Mucosa of gallbladder (tissue), 1 donor: Measurements from ENCODE around the gene SOX4. TPM values are rescaled to one million over a fixed set of nuclear protein-coding genes. Genes with fewer than 3 reads are reported as not detected.
A peak's percentile ranks its signal among the peaks of the same experiment; 100 is the strongest.
"Not testable (repeated sequence)": the region's sequence is repeated elsewhere in the genome, so short reads cannot be mapped to it uniquely, and the experiment has no call there.

Experiments
- DNase-seq: peaks from one replicate; pipeline ENCODE4 v3.0.0-alpha.2; 2020; ENCODE audit warnings: low spot score
- total RNA-seq: library from RNA; stranded (reverse); gene quantifications from one replicate; pipeline ENCODE4 v1.2.1, GENCODE V29; 2021
- donor health status: DM: no; HTN: no; CAD: no.

Gene SOX4
- total RNA-seq: 79.4 TPM

DNA sequence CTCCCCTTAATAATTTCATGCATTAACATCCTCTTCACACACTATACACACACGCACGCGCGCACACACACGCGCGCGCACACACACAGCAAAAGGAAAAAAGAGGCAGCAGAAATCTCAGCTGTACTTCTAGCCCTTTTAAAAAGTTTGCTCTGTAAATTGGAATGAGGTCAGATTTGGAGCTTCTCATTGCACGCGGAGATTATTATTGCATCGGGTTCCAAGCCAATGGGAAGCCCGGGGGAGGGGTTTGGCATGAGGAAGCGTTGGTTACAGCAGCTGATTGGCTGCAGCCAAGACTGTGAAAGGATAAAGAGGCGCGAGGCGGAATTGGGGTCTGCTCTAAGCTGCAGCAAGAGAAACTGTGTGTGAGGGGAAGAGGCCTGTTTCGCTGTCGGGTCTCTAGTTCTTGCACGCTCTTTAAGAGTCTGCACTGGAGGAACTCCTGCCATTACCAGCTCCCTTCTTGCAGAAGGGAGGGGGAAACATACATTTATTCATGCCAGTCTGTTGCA is at the start of gene SOX4:
Gene SOX4 (plus strand): TSS at position 340 of the 515 bp plus-strand sequence. CDS start 784 bp downstream, outside the sequence.
- DNase-seq: peak; percentile 98

DNA sequence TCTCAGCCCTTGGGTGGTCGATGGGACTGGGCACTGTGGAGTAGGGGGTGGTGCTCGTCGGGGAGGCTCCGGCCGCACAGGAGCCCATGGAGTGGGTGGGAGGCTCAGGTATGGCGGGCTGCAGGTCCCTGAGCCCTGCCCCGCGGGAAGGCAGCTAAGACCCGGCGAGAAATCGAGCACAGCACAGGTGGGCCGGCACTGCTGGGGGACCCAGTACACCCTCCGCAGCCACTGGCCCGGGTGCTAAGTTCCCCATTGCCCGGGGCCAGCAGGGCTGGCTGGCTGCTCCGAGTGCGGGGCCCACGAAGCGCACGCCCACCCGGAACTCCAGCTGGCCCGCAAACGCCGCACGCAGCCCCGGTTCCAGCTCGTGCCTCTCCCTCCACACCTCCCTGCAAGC is 41.3 kb upstream of the SOX4 start:
- DNase-seq: not testable (repeated sequence)

DNA sequence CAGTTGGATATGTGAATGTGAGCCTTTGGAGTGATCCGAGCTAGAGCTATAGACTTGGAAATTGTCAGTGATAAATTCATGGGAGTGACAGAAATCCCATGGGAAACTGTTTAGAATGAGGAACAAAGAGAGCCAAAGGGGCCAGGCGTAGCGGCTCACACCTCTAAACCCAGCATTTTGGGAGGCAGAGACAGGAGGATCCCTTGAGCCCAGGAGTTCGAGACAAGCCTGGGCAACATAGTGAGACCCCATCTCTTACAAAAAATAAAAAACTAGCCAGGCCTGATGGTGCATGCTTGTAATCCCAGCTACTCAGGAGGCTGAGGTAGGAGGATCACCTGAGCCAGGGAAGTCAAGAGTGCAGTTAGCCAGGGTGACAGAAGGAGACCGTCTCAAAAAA is 39.3 kb upstream of the SOX4 start:
- no peak for DNase-seq

DNA sequence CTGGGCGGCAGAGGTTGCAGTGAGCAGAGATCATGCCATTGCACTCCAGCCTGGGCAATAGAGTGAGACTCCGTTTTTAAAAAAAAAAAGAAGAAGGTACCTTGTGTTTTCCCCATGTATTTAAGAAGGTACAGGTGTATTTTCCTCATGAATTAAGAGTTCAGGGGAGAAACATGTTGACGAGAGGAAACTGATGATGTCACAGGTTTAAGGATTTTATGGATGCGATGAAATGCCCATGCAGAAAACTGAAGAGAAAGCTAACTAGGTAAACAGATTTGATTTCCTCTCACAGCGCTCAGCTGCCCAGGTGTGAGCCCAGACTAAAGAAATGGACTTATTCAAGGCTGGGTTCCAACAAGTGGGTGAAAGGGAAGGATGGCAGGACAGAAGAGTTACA is 38.4 kb upstream of the SOX4 start:
- DNase-seq: no peak

DNA sequence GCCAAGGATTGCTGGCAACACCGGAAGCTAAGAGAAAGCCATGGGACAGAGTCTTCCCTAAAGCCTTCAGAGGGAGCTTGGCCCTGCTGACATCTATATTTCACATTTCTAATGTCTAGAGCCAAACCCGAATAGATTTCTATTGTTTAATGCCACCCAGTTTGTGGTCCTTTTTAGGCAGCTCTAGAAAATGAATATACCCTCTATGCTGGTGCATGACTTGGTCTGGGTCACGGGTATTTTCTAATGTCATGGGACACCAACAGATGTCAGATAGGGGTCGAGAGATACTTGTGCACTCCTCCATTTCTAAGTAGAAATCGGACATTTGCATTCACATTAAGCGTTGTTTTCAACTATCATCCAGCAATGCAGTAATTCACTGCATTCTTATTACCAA is 37.0 kb upstream of the SOX4 start:
- no peak for DNase-seq

DNA sequence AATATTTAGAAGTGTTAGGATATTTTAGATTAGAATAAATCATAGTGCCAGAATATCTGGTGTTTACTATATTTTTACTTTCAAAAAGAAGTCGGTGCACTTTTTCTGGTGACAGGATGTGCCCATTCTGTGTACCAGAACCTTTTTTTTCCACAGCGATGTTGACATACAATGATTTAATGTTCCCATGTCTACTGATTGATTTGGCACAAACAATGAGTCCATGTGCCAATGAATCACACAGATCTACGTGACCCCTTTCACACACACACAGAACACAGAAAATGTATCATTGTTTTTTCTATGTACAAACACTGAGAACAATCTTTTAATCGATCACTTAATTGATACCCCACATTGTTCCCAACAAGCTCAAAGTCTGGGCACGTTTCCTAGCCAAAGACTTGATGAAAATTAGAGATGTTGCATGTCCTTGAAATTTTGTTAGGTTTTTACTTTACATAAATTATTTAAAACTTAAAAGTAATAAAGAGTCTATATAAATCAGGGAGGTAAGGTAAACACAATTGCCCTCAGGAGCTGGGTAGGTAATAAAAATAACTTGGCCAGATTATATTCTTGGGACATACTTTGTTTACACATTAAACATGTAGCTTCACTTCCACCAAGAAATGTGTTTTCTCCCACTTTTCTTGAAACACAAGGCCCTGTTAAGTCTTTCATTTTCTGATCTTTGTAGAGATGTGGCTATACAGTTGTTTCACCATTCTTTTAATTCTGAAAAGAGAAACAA is 36.4 kb upstream of the SOX4 start:
- peak; percentile 82 for DNase-seq

DNA sequence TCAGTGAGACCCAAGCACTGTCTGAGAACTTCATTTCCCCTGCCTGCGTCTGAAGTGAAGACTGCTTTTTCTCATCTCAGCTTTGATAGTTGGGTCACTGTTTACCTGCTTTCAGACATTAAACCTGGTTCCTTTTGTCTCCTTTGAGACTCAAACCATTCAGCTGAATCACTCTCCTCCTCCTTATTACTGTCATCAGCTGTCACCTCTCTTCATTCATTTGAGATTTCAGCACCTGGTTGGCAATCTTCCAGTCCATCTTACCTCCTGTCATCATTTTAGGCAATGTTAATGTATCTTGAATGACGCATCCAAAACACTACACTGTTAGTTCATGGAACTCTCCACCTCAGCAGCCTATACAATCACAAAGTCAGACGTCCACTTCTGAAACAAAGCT is 34.3 kb upstream of the SOX4 start:
- no peak for DNase-seq

DNA sequence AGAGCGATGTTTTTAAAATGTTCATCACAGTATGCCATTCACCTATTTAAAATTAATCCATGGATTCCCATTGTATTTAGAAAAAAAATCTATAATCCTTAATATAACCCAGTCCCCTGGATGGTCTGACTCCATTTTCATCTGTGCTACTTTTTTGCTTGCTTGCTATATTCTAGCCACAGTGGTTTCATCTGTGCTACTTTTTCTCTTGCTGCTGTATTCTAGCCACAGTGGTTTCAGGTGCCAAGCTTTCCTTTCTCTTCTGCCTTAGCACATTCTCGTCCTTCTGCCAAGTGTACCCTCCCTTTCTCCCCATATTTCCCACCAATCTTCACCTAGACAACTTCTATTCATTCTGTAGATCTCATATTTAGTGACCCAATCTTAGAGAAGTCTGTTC is 33.3 kb upstream of the SOX4 start:
- no peak for DNase-seq

DNA sequence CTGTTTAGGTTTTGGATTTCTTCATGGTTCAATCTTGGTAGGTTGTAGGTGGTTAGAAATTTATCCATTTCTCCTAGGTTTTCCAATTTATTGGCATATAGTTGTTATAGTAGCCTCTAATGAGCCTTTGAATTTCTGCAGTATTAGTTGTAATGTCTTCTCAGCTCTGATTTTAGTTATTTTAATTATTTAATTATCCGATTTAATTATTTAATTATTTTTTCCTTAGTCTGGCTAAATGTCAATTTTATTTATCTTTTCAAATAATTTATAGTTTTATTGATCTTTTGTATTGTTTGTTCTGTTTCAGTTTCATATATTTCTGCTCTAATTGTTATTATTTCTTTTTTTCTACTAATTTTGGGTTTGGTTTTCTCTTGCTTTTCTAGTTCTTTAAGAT is 28.1 kb upstream of the SOX4 start:
- DNase-seq: no peak

DNA sequence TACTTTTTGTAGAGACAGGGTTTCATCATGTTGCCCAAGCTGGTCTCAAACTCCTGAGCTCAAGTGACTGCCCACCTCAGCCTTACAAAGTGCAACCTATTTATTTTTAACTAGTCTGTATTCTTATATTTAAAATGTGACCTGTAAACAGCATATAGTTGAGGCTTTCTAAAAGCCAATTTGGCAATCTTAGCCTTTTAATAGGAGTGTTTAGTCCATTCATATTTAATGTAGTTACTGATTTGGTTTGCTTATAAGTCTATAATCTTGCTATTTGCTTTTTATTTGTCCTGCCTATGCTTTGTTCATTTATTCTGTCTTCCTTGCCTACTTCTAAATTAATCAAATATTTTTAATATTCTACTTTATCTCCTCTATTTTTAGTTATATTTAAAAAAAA is 15.0 kb upstream of the SOX4 start:
- DNase-seq: no peak

DNA sequence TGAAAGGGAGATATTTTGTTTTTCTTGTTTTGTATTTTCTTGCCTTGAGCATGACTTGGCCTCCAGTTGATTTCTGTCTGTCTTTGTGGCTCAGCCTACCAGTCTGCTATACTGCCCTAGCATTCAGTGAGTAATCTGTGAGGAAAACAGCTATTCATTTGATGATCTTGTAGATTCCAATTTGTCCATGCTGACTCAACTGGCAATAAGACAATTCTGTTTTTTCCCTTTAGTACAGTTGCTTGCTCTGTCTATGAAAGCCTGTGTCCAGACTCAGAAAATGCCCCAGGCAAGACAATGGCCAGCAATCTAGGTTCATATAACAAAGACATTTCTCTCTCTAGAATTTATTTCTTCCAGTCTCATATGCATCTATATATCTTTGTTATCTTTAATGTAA is 10.9 kb upstream of the SOX4 start:
- DNase-seq: no peak

DNA sequence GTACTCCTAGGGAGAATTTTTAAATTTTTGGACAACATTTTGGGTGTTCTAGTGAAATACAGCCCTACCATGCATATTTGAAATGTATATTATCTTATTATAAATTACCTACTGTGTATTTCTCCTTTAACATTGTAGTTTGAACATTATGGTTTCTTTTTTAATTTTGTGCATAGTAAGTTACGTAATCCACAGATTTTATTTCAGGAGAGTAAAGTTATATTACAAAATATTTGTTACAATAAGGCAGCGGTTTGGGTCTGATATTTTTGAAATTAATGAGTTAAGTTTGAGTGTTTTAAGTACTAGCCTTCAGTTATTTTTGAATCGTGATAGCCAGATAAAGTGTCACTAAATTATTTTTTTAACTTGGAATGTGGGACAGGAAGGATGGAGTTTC is 7.3 kb upstream of the SOX4 start:
- no peak for DNase-seq

DNA sequence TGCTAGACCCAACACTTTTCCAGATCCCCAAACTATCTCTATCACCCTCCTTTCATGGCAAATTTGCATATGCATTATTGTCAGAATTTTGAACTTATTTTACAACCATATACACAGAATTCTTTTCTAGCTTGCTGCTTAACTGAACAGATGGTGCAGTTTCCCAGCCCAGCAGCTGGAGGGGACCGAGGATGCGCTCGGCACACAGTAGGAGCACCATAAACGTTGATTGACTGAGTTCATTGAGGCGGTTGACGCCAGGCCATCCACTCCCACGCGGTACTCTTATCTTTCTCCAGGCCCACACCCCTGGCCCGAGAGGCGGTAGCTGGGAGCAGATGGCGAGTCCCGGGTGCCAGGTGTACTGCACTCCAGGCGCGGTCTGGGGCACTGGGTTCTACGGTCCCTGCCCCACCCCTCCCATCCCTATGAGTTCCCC is 6.8 kb upstream of the SOX4 start:
- peak; percentile 38 for DNase-seq

DNA sequence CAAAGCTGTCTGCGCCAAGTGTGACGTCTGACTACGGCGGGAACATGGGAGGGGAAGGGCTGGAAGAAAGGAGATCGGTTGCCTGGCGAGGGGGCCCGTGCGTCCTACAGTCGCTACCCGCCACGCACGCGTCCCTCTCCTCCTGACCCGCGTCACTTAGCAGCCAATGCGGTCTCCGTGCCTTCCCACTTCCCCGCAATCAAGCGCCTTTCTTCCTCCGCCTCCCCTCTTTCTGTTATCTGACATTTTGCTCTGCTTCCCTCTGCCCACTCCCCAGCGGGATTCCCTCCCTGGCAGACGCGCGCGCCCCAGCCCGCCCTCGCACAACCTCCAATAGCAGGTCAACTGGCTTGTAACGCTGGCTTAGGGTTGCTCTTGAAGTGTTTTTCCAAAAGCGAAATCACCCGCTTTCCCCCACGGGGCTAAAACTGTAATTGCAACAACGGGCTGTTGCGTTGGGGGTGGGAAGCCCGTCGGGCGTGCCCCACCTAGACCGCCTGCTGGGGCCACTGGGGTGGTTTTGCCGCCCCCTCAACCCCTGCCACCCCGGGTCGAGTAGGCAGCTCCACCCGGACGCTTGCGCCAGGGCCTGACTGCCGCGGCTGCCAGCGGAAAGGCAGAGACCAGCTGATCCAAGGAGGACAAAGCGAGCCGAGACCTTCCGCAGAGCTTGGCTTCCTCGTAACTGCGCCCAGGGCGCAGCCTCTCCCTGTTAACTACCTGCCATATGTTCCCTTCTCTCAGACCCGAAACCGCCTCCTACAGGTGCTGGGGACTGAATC is 6.2 kb upstream of the SOX4 start:
- DNase-seq: peak; percentile 64

DNA sequence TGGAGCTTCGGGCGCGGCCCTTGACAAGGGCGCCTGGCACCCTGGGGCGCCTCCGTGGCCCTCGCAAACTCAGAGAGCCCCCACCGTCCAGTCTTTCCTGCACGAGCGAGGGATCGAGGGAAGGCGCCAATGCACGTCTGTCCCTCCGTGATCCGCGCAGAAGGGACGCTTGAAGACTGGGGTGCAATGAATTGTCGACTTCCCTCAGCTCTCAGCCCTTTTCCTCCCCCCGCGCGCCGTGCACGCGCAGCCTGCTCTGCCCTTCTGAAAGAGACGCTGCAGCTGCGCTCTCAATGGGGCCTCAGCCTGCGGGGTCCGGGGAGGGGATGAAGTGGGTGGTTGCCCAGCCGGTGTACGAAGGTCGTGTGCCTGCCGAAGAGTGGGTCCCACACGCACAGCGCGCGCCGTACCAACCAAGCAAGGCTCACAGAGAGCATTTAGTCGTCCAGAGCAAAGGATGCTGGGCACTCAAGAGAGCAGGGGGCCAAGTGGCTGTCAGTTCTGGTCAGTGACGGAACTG is 5.5 kb upstream of the SOX4 start:
- peak; percentile 58 for DNase-seq

DNA sequence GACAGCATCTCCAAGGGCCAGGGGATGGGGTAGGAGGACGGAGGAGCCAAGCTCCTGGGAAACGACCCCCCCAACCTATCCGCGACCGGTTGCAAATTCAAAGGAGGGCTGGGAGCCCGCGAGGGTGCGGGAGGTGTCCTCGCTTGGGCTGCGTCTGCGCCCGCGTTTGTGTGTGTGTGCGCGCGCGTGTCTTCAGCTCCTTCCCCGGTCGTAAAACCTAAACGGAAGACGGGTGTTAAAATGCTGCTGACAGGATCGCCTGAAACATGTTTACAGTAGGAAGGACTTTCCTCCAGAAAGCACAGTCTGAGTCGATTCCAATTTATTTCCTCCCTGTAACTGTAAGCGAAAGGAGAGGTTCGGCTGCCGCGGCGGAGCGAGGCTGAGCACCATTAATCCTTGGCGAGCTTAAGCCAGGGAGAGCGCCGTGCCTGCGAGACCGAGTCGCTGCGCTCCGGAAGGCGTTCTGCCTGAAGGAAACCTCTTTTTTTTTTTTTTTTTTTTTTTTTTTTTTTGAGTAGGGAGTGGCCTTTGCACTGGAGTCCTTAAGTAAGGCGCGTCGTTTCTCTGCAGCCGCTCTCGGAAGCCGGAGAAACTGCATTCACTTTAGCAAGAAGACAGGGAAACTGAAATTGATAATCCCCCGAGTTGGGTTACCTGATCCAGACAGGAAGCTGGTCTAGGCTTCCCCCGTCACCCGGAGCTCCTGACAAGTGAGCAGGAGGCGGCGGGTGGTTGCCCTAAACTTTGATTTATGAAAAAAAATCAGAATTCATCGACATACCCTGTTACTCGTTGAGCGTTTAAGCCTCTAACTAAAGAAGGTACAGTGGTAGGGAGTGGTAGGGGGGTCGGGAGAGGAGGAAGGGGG is 4.8 kb upstream of the SOX4 start:
- DNase-seq: peak; percentile 71

DNA sequence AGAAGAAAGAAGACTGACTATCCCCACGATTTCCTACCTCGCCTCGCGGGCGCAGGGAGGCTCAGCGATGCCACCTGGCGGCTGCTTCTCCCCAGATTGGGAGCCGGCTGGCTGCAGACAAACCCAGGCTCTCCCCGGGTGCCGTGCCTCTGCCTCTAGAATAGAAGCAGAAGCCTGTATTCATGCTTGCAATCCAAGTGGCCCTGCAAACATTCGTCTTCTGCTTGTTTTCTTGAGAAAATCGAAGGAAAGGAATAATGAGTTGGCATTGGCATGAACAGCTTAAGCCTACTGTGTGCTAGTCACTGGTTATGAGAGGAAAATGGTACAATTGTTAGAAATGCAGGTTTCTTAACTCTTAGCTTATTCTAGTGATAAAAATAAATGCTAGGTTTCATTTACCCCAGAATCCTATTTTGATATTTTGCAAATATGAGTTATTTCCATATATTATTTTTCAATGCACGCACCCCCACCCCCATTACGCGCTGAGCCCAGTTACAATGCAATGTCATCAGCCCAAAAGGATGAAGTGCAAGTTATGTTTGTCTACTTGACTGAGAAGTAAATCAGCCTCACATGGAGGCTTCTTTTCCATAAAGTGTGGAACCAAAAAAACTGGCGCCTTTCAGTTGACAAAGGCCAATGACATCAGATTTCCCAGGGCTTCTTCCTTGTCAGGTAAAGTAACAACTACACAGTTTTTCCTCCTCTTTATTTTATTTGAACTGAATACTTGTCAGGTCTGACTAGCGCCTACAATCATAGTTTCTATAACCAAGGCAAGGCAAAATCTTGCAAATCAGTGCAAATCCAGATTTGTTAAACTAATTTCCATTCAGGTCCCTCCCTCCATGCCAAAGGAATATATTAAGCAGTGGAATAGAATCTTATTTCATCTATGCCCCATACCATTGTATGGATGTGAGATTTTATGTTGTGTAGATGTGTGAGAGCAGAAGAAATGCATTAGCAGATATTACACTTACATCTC is 3.9 kb upstream of the SOX4 start:
- DNase-seq: peak; percentile 92

DNA sequence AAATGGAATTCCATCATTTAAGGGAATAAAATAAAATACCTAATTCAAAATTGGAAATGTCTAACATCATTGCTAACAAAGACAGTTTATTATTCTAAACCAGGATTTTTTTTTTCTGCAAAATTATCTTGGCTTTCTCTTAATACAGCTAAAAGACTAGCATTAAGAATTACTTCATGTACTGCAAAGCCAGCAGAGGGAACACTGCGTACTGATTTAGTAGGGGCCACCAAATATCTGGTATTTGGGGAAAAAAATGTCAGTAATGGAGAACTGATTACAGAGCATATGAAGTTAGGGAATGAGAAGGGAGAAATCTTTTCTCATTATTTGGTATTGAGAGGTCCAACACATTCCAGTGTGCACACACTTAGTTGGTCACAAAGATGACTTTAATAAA is 3.2 kb upstream of the SOX4 start:
- DNase-seq: no peak

DNA sequence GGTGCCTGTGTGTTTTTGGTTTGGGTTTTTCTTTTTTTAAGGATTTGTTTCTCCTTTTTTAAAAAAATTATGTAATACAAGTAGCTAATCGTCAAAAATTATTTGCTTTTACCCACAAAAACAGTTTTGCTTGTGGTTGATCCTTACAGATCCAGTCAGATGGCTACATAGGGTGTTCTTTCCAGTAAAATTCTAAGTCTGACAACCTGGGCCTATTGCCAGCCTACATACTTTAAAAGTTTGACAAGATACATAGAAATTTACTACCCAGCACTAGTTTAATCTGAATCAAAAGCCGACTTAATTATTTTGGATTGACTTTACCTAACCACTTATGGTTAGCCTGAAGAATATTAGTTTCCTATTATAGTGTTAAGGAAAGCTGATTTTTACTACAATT is 2.1 kb upstream of the SOX4 start:
- no peak for DNase-seq

DNA sequence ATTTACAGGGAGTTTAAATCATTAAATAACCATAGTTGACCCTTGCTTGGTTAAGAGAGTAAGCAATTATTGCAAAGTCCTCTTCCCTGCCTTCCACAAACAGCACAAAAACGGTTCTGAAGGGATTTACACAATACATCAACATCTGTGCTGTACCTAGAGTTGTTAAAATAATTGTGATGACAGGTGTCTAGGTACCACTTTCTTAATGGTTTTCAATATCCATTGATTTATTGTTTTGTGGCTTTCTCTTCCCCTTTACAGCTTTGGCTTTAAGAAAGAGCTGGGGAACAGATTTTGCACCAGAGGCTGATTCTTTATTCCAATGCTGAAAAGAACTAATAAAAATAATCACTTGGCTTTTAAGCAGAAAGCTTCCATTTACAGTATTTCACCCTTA is 598 bp upstream of the SOX4 start:
- no peak for DNase-seq
